ENCODE data around the gene GPBAR1. TPM values are rescaled to one million over a fixed set of nuclear protein-coding genes. Genes with fewer than 3 reads are reported as not detected.

GPBAR1 gene
- total RNA-seq, 1 experiment from 2014 or later = 1.1 TPM

- intact Hi-C loops (cut with micrococcal nuclease; ENCODE audit: unreplicated experiment) = no loop called here
- H3K36me3 Mint-ChIP-seq (ENCODE audit: insufficient read depth, unreplicated experiment) = peaks cover 33% of the 10 kb centered on the region
- no peak overlapping the region for H3K4me3 Mint-ChIP-seq (ENCODE audit: low read depth, unreplicated experiment)
- no peaks in the 10 kb centered on the region for H3K9me3 Mint-ChIP-seq (ENCODE audit: low read depth, unreplicated experiment)
- H3K4me1 Mint-ChIP-seq (ENCODE audit: low read depth, unreplicated experiment) = peaks cover 63% of the 10 kb centered on the region
- peak overlapping the region; percentile 55 for H3K27ac Mint-ChIP-seq (ENCODE audit: unreplicated experiment)
- TF ChIP-seq CTCF (IDR thresholded peaks at IDR 0.05; ENCODE audit: unreplicated experiment) = no peak
- BruUV-seq (replicated peaks) = no TSS peak
- CTCF ChIA-PET = interaction anchor here (0.6 to 1.6 kb wide), 7 partner anchors 11 to 823 kb away, joined by 3 to 4 read pairs (median 3); no protein-coding TSS in a partner anchor
- no peaks in the 10 kb centered on the region for H3K27me3 Mint-ChIP-seq (ENCODE audit: unreplicated experiment)
- DNase-seq = no peak
Measured at GRCh38 chr2:218298314-218298875, 37.6 kb downstream of the GPBAR1 start.

GRCh38 chr2:218300141-218300540 is 39.3 kb downstream of the GPBAR1 start:
- BruUV-seq (replicated peaks) = no TSS peak
- DNase-seq = no peak
- H3K9me3 Mint-ChIP-seq (ENCODE audit: low read depth, unreplicated experiment) = no peaks in the 10 kb centered on the region
- intact Hi-C loops (cut with micrococcal nuclease; ENCODE audit: unreplicated experiment) = loop anchor here (2.0 kb wide), 1 partner anchor 97 kb away; no protein-coding TSS in a partner anchor
- H3K4me3 Mint-ChIP-seq (ENCODE audit: low read depth, unreplicated experiment) = no peak overlapping the region
- CTCF ChIA-PET = no interaction called here
- H3K36me3 Mint-ChIP-seq (ENCODE audit: insufficient read depth, unreplicated experiment) = peaks cover 17% of the 10 kb centered on the region
- H3K27me3 Mint-ChIP-seq (ENCODE audit: unreplicated experiment) = no peaks in the 10 kb centered on the region
- peaks cover 46% of the 10 kb centered on the region for H3K4me1 Mint-ChIP-seq (ENCODE audit: low read depth, unreplicated experiment)
- TF ChIP-seq CTCF (IDR thresholded peaks at IDR 0.05; ENCODE audit: unreplicated experiment) = no peak
- H3K27ac Mint-ChIP-seq (ENCODE audit: unreplicated experiment) = peak overlapping the region; percentile 55

- H3K4me3 Mint-ChIP-seq (ENCODE audit: low read depth, unreplicated experiment) = no peak overlapping the region
- intact Hi-C loops (cut with micrococcal nuclease; ENCODE audit: unreplicated experiment) = loop anchor here (1.0 to 2.0 kb wide), 2 partner anchors 55 to 96 kb away; partner anchors contain the start of gene CATIP
- peak; percentile 98 for TF ChIP-seq CTCF (IDR thresholded peaks at IDR 0.05; ENCODE audit: unreplicated experiment)
- no peak overlapping the region for H3K27ac Mint-ChIP-seq (ENCODE audit: unreplicated experiment)
- no TSS peak for BruUV-seq (replicated peaks)
- CTCF ChIA-PET = interaction anchor here (0.8 to 1.2 kb wide), 2 partner anchors 54 to 95 kb away, joined by 4 read pairs; no protein-coding TSS in a partner anchor
- H3K36me3 Mint-ChIP-seq (ENCODE audit: insufficient read depth, unreplicated experiment) = peaks cover 14% of the 10 kb centered on the region
- no peaks in the 10 kb centered on the region for H3K9me3 Mint-ChIP-seq (ENCODE audit: low read depth, unreplicated experiment)
- H3K27me3 Mint-ChIP-seq (ENCODE audit: unreplicated experiment) = no peaks in the 10 kb centered on the region
- peak; percentile 91 for DNase-seq
- H3K4me1 Mint-ChIP-seq (ENCODE audit: low read depth, unreplicated experiment) = peaks cover 42% of the 10 kb centered on the region
Measured at GRCh38 chr2:218301176-218301819, 40.5 kb downstream of the GPBAR1 start.

DNA sequence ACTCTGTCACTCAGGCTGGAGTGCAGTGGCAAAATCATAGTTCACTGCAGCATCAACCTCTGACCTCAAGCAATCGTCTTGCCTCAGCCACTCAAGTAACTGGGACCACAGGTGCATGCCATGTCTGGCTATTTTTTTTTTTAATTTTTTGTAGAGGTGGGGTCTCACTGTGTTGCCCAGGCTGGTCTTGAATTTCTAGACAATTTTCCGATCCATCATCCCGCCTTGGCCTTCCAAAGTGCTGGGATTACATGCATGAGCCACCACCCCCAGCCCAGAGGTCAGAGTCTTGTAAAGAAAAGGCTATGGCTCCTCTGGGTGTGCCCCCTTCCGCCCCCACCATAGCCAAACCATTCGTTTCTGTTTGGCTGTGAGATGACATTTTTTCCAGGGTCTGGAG is 44.6 kb downstream of the GPBAR1 start:
- CTCF ChIA-PET = interaction anchor here (0.9 kb wide), 1 partner anchor 18 kb away, joined by 7 read pairs; no protein-coding TSS in a partner anchor
- H3K9me3 Mint-ChIP-seq (ENCODE audit: low read depth, unreplicated experiment) = no peaks in the 10 kb centered on the region
- TF ChIP-seq CTCF (IDR thresholded peaks at IDR 0.05; ENCODE audit: unreplicated experiment) = no peak
- no peaks in the 10 kb centered on the region for H3K27me3 Mint-ChIP-seq (ENCODE audit: unreplicated experiment)
- H3K4me1 Mint-ChIP-seq (ENCODE audit: low read depth, unreplicated experiment) = peaks cover 18% of the 10 kb centered on the region
- no peak overlapping the region for H3K4me3 Mint-ChIP-seq (ENCODE audit: low read depth, unreplicated experiment)
- H3K36me3 Mint-ChIP-seq (ENCODE audit: insufficient read depth, unreplicated experiment) = peaks cover 10% of the 10 kb centered on the region
- no peak overlapping the region for H3K27ac Mint-ChIP-seq (ENCODE audit: unreplicated experiment)
- BruUV-seq (replicated peaks) = no TSS peak
- intact Hi-C loops (cut with micrococcal nuclease; ENCODE audit: unreplicated experiment) = no loop called here
- no peak for DNase-seq
